Stimulated activated CD8-positive, alpha-beta memory T cell treated with anti-CD3 and anti-CD28 coated beads, Interleukin-4, amount 100 ng/mL, for 48 hours (primary cell): Measurements from ENCODE around the gene DENND1C.
A peak's percentile ranks its signal among the peaks of the same experiment; 100 is the strongest.

Experiments used
- DNase-seq: peaks from one replicate; pipeline ENCODE4 v3.0.0-alpha.2; 2020

The DENND1C gene, protein sequence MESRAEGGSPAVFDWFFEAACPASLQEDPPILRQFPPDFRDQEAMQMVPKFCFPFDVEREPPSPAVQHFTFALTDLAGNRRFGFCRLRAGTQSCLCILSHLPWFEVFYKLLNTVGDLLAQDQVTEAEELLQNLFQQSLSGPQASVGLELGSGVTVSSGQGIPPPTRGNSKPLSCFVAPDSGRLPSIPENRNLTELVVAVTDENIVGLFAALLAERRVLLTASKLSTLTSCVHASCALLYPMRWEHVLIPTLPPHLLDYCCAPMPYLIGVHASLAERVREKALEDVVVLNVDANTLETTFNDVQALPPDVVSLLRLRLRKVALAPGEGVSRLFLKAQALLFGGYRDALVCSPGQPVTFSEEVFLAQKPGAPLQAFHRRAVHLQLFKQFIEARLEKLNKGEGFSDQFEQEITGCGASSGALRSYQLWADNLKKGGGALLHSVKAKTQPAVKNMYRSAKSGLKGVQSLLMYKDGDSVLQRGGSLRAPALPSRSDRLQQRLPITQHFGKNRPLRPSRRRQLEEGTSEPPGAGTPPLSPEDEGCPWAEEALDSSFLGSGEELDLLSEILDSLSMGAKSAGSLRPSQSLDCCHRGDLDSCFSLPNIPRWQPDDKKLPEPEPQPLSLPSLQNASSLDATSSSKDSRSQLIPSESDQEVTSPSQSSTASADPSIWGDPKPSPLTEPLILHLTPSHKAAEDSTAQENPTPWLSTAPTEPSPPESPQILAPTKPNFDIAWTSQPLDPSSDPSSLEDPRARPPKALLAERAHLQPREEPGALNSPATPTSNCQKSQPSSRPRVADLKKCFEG

DNA sequence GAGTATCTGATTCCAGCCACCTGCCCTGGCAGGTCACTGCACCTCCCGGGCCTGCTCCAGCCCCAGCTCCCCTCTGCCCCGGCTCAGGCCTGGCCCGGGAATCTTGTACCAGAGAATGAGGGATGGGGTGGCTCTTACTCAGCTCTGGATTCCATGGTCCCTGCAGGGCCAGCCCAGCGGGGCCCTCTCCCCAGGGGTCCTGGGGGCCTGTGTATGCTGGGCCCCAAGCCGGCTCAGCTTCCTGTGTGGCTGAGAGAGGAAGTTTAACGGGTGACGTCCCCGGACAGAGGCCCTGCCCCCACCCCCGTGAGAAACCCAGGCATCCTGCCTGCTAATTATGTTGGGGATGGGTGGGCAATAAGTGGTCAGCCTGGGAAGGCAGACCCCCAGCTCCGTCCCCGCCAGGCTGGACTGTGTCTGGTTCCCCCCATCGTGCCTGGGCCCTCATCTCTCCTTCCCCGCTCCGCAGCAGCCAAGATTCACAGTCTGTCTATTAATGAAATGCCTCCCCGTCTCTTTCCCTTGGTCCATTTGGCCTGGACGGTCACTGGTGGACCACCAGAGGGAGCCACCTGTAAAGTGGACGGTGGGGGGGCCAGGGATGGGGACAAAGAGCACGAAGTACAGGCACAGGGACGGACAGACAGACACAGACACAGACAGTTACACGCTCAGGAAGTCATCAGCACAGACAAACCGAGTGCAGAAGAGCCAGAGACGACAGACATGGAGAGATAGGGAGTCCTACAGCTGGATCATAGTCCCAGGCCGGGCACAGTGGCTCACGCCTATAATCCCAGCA is at the start of gene DENND1C:
Gene DENND1C, minus strand, starts transcription at position 247 of the 802 bp plus-strand sequence. Its CDS starts 92 bp downstream, at position 155.
- DNase-seq = peak; percentile 82

DNA sequence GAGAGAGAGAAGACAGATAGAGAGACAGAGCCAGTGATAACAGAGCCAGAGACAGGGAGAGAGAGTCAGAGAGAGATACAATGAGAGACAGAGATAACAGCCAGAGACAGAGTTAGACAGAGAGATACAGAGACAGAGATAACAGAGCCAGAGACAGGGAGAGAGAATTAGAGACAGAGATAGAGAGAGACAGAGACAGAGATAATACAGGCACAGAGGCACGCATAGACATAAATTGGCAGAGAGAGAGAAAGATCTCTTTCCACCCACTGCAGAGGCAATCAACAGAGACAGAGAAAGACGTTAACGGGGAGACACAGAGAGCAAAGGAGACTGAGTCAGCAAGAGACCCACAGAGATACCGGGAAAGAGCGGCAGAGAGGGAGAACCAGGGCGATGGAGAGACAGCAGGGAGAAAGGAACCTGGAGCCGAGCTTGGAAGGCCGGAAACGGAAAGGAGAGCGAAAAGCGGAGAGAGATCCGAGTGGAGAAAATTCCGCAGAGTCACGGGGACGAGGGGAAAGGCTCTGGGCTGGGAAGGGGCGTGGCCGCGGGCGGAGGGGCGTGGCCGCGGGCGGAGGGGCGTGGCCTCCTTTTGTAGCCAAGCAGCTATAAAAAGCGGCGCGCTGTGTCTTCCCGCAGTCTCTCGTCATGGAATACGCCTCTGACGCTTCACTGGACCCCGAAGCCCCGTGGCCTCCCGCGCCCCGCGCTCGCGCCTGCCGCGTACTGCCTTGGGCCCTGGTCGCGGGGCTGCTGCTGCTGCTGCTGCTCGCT is 49.0 kb upstream of the DENND1C start, which contains the start of gene TNFSF9:
Gene TNFSF9, plus strand, starts transcription at position 641 of the 777 bp plus-strand sequence. Its CDS starts 11 bp downstream, at position 652.
- DNase-seq = peak; percentile 95

DNA sequence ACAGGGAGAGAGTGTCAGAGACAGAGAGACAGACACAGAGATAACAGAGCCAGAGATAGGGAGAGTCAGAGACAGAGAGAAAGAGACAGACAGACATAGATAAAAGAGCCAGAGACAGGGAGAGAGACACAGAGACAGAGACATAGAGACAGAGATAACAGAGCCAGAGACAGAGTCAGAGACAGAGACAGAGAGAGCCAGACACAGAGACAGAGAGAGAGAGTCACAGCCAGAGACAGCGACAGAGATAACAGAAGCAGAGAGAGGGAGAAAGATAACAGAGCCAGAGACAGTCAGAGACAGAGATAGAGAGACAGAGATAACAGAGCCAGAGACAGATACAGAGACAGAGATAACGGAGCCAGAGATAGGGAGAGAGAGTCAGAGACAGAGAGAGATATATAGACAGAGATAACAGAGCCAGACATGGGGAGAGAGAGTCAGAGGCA is 48.4 kb upstream of the DENND1C start:
- DNase-seq = no peak

DNA sequence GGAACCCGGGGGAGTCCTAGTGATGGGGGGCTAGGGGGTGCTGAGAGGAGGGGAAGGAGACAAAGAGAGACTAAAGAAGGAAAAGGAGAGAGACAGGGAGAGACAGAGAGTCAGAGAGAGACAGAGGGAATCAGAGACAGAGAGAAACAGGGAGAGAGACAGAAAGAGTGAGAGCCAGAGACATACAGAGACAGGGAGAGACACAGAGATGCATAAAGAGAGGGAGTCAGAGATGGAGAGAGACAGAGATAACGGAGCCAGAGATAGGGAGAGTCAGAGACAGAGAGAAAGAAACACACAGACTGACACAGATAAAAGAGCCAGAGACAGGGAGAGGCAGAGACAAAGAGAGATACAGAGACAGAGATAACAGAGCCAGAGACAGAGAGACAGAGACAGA is 47.8 kb upstream of the DENND1C start:
- no peak for DNase-seq

DNA sequence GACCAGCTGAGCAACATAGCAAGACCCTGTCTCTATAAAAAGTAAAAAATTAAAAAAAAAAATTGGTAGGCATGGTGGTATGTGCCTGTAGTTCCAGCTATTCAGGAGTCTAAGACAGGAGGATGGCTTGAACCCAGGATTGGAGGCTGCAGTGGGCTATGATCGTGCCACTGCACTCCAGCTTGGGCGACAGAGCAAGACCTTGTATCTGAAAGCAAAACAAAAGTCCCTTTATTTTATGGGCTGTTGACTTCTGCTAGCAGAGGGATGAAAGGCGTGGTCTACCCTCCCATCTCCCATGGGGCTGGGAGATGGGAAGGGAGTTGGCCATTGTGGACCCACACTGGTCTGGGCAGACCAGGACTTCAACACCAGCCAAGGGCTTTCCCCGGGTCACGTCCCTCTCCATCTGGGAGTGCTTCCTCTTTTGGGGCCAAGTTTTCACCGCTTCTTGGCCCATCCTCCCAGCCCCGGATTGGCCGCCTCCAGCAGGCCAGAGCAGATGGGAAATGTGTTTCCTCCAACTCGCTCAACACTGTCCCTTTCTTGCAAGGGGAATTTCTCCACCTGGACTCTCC is 47.0 kb upstream of the DENND1C start:
- no peak for DNase-seq

DNA sequence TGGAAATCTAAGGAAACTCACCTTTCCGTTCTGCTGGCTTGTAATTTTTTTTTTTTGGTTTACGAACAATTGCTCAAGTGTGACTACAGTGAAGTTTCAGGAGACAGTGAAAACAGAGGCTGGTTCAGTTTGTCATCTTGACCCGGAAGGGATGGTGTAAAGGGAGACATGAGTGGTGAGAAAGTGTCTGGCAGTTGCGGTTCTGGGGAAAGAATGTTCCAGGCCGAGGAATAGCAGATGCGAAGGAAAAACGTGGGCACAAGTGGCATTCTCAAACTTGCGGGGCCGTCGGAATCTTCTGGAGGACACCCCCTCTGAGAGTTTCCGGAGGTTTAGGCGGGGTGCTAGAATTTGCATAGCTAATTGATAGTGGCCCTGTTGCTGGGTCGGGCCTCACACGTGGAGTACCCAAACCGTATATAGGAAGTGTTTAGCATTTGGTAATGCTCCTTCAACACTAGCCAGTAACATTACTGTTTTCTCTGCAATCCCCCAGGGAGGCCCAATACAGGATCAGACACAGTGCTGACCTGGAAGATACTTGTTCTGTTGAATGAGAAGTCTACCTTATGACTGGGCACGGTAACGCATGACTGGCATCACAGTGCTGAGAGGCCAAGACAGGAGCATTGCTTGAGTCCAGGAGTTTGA is 46.4 kb upstream of the DENND1C start:
- no peak for DNase-seq

DNA sequence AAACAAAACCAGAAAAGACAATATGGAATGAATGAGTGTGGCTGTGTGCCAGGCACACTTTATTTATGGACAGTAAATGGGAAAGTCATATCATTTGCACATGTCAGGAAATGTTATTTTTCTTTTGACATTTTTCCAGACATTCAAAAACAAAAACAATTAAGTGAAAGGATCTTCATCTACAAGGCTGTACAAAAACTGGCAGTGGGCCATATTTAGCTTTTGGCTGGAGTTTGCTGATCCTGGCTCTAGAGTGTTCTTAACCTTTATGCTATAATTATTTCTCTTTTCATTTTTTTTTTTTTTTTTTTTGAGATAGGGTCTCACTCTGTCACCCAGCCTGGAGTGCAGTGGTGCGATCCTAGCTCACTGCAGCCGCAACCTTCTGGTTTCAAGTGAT is 42.7 kb upstream of the DENND1C start:
- DNase-seq = no peak

DNA sequence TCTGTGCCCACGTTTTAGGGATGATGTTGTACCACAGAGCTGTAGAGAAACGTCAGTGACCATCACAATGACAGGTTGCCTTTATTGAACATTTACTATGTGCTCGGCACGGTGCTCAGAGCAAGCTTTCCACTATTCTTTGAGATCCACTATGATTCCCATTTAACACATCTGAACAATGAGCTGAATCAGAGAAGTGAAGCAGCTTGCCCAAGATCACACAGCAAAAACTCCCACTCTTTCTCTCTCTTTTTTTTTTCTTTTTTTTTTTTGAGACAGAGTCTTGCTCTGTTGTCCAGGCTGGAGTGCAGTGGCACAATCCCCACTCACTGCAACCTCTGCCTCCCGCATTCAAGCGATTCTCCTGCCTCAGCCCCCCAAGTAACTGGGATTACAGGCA is 41.1 kb upstream of the DENND1C start:
- DNase-seq = no peak

DNA sequence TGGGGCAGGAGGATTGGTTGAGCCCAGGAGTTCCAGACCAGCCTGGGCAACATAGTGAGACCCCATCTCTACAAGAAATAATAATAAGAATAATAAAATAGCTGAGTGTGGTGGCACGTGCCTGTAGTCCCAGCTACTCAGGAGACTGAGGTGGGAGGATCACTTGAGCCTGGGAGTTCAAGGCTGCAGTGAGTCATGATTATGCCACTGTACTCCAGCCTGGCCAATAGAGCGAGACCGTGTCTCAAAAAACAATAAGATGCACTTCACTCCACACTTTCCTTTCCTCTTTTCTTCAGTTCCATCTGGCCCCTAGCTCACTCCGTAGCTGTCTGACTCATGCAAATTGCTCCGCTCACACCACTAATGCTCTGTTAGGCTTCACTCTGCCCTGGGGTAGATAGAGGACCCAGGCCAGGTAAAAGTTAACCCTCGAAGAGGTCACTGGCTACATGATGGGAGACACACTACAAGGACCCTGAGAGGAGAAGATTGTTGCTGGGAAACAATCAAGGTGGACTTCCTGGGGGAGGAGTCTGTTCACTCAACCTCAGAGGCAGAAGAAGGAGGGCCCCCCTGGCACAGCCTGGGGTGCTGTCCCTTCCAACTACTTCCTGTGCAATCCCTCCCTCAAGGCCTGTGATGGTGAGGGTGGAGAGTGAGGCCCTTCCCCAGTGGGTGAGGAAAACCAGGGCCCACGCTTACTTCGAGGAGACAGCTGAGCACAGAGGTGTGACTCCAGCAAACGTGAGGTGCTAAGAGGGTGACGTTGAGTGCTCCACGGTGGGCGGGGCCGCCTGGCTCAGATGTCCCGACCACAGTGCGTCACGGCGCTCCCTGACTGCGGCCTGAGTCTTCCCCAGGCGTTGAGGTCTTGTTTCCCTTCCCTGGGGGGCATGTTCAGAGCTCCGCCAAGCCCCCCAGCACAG is 40.4 kb upstream of the DENND1C start:
- DNase-seq = peak; percentile 78

DNA sequence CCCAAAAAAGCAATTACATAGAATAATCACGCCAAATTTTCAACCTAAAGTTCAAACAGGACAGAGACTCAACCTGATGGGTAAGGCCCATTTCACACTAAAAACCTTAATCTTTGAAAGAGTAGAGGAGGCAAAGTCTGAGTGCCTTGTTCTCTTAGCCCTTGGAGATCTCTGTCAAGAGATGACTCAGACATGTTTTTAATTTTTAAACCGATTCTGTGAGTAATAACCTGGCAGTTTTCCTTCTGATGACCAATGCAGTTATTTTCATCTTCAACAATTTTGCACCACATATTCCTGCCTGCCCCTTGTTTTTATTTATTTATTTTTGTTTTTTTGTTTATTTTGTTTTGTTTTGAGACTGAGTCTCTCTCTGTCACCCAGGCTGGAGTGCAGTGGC is 37.7 kb upstream of the DENND1C start:
- DNase-seq = no peak

DNA sequence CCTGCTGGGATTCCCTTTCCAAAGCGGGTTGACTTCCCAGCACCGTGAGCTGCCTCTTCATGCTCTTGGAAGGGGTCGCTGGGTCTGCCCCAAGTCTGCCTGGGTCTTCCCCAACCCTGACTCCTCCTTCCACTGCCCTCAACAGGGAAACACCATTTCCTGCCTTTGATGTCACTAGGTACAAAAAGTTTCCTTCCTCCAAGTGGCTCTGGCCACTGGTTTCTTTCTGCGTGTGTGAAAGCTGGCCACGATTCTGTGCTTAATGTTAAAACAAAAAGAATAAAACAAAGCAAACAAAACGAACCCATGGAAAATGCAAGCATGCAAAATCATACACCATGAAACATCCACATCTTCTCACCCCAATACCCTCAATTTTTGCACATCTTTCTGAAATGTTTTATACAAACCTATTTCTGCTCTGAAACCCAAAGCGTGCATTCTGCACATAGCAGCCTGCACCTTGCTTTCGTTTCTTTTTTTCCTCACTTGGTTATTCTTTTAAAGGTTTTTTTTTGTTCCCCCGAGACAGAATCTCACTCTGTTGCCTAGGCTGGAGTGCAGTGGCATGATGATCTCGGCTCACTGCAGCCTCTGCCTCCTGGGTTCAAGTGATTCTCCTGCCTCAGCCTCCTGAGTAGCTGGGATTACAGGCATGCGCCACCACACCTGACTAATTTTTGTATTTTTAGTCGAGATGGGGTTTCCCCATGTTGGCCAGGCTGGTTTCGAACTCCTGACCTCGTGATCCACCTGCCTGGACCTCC is 36.7 kb upstream of the DENND1C start:
- DNase-seq = peak; percentile 45

DNA sequence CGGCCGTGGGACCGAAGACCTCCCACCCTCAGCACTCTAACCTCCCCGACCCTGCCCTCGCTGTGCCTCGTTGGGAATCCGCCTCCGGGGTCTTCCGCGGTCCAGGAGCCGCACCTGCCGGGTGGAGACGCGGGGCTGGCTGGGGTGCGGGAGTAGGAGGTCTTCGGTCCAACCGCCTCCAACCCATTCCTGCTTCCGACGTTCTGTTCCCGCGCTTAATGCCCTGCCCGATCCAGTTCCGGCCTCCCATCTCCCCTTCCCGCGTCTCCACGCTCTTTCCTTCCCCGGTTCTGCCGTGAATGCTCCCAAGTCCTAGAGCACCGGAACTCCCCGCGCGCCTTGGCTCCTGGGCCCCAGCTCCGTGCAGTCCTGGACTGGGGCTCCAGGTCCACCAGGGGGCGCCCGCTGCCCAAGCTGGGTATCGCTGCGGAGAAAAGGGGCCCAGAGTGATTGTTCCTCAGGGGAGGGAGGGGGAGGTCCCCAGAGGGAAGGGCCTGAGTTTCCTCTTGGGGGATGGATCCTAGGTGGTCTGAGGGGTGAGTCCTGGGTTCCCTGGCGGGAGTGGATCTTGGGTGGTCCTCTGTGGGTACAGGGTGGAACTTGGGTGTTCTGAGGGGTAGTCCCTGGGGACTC is 35.2 kb upstream of the DENND1C start:
- DNase-seq = peak; percentile 98

DNA sequence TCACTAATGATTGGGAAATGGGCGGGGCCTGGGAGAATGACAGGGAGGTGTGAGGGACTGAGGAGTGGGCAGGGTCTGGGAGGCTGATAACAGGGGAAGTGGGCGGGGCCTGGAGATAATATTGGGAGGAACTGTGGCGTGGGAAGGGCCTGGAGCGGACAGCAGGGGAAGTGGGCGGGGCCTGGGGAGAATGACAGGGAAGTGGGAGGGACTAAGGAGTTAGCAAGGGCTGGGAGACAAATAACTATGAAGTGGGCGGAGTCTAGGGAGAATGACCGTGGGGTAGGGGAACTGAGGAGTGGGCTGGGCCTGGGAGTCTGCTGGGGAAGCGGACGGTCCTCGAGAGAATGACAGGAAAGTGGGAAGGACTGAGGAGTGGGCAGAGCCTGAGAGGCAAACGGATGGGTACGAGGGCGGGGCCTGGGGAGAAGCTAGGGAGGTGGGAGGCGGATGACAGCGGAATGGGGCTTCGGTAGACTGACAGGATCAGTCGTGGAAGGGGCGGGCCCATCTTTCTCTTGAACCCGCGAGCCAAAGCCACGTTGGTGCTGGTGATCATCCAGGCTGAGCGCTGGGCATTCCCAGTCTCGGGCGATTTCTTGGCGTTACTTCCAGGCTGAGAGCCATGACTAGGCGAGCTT is 34.6 kb upstream of the DENND1C start:
- peak; percentile 89 for DNase-seq

DNA sequence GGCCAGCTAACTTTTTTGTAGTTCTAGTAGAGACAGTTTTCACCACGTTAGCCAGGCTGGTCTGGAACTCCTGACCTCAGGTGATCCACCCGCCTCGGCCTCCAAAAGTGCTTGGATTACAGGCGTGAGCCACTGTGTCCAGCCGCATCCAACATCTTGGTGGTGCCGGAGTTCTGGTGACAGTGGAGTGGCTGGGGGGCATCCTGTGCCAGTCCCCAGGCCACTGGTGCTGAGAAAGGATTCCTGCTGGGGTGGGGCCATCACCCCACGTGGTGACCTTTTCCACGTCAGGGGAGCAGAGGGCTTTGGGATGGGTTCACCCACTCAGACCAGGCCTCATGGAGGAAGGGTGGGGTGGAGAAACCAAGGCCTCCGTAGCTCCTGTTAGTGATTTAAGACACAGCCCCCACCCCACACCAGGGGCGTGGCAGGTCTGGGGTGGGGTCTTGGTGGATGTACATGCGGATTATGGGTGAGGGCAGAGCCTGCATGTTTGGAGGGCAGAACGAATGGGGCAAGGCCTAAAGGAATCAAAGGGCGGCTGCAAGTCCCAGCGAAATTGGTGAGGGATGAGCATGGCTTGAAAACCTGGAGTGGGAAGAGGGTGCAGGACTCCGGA is 33.4 kb upstream of the DENND1C start:
- DNase-seq = no peak

DNA sequence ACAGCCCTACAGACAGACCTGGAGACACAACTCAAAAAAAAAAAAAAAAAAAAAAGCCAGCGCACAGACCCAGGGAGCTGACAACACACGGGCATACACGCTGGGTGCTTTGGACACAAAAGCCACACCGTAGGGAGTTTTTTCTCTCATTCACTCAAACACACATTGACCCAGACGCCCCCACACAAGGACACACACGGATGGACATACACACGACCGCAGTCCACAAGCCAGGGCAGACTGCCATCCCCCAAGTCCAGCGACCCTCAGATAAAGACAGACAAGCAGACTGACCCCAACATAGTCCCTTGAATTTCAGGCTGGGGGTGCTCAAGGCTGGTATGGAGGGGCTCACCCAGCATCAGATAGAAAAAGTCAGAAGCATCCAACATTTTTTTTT is 32.5 kb upstream of the DENND1C start:
- DNase-seq = no peak

DNA sequence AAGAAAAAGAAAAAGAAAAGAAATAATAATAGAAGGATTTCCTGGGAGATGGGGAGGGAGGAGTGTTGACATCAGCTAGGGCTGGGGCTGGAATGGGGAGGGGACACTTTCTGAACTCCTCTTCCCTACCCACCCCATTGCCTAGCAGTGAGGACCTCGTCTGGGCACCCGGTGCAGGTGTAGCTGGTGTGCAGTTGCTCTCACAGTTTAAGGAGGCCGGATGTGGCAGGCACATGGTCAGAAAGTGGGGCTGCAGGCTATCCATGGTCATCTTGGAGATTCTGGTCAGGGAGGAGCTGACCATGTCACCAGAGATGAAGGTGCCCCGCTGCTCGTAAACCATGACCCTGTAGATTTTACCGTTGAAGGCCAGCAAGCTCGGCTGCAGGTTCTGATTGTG is 29.0 kb upstream of the DENND1C start:
- DNase-seq = no peak

DNA sequence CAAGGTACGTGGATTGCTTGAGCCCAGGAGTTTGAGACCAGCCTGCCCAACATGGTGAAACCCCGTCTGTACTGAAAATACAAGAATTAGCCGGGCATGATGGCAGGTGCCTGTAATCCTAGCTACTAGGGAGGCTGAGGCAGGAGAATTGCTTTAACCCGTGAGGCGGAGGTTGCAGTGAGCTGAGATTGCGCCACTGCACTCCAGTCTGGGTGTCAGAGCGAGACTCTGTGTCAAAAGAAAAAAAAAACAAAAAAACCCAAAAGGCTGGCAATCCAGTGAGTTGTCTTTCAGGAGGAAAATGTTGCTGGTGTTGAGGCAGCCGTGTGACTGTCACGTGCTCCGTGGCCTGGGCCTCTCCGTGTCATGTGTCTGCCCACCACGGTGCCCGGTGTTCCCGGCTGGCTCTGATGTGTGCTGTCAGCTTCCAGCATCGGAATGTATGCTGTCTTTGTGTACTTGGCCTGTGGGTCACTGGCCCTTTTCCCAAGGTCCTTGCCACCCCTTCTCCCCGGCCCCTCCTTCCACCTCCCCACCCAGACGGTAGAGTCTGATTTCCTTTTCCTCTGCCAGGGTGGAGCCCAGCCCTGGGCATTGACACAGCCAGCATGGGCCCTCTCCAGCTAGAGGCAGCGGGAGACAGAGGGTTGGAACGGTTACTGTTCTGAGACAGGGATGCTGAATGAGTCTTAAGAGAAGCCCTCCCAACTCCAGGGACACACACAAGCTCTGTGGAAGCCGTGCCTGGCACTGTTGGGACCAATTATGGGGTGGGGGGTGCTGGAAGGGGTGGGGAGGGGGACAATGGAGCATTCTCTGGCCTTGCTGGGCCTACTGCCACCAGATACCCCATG is 27.8 kb upstream of the DENND1C start:
- no peak for DNase-seq
